Breast epithelium (tissue), 3 donors: ENCODE results near the gene SURF4.

Source experiments
- CTCF ChIP-seq, 3 donors: fragments of 450-650 bp; IDR thresholded peaks; one replicate each; pipeline ENCODE4 v1.5.1; 2016 to 2017; ENCODE audit warnings: antibody characterized with exemption in 3 of 3, mild to moderate bottlenecking in 3 of 3, moderate library complexity in 3 of 3
- POLR2A ChIP-seq: fragments of 450-650 bp; IDR thresholded peaks from one replicate; pipeline ENCODE4 v1.6.1; 2016; ENCODE audit warnings: antibody characterized with exemption, mild to moderate bottlenecking, moderate library complexity

- no peak for TF ChIP-seq CTCF (IDR thresholded peaks at IDR 0.05)
- TF ChIP-seq POLR2A = no peak
Observed at GRCh38 chr9:133384736-133385321, 9.0 kb upstream of the SURF4 start.
